HG02610 (cell line): ENCODE data around the gene CCT6B.

Experiments used
- ATAC-seq: cut with Tn5 transposase; IDR thresholded peaks from one replicate; pipeline ENCODE4 v1.9.1; 2021; ENCODE audit warnings: mild to moderate bottlenecking, moderate library complexity; ENCODE audit not compliant: unreplicated experiment

The CCT6B gene

GRCh38 chr17:34892461-34893249 is 68.6 kb downstream of the CCT6B start:
- ATAC-seq: no peak

- no peak for ATAC-seq
Observed at GRCh38 chr17:34886831-34887230, 74.4 kb downstream of the CCT6B start.

- no peak for ATAC-seq
Observed at GRCh38 chr17:34885076-34885475, 76.2 kb downstream of the CCT6B start.

- ATAC-seq: no peak
Observed at GRCh38 chr17:34884597-34884996, 76.7 kb downstream of the CCT6B start.

GRCh38 chr17:34883106-34884000 is 77.9 kb downstream of the CCT6B start:
- ATAC-seq: no peak

- ATAC-seq: no peak
Observed at GRCh38 chr17:34879146-34879545, 82.1 kb downstream of the CCT6B start.
